HCEC 1CT (cell line): Measurements from ENCODE around the gene NGEF.
"Not testable (repeated sequence)": the region's sequence is repeated elsewhere in the genome, so short reads cannot be mapped to it uniquely, and the experiment has no call there.

ENCODE experiments used
- DNase-seq: peaks from one replicate; pipeline ENCODE4 v3.0.0-alpha.2; 2017

NGEF gene

GRCh38 chr2:233013027-233013461 lies at the start of gene NGEF:
TSS of gene NGEF (minus strand) at chr2:233013256. CDS start at chr2:232974890, 38,366 bp downstream.
- no peak for DNase-seq

DNA sequence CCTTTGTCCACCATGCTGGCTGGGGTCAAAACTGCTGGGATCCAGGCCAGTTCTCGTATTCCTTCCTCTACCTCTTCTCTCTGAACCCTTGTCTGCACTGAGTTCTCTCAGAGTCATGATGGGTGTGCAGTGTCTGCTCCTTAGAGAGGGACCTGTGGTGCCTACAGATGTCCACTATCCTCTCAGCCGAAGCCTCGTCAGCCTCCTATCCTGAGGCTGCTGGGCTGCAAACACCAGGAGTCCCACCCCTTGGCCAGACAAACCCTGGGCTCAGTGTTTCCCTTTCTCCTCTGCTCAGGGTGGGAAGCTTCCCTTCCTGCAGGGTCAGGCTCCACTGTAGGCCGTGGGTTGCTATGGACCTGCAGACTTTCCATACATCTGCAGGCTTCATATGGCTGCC lies 49.4 kb upstream of the NGEF start:
- no peak for DNase-seq

- DNase-seq, result peak; percentile 13
Observed at GRCh38 chr2:233061591-233062450, 48.8 kb upstream of the NGEF start.

DNA sequence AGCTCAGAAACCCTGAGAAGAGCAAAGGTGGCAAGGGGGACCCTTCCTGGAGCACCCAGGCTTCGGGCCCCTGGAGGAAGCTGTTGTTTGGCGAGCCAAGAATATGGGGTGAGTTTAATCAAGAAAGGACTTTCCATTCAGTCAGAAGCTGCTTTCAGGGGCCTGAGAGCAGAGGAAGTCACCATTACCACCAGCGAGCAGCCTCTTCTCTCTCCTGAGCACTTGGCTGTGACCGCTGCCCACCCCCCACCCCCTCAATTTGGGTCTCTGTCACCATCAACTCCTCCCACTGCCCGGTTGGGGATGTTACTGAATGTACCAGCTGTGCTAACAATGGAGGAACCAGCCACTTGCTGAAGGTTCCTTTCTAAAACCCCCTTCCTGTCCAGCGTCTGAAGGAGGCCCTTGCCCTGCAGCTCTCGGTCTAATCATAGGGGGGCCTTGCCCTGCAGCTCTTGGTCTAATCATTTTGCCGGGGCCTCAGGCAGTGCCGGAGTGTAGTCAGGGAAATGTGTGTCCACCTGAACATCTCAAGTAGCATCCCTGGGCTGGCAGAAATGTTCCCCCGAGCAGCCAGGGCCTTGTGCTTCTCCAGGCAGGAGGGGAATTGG lies 48.0 kb upstream of the NGEF start:
- no peak for DNase-seq

- no peak for DNase-seq
Observed at GRCh38 chr2:233060501-233060979, 47.5 kb upstream of the NGEF start.

DNA sequence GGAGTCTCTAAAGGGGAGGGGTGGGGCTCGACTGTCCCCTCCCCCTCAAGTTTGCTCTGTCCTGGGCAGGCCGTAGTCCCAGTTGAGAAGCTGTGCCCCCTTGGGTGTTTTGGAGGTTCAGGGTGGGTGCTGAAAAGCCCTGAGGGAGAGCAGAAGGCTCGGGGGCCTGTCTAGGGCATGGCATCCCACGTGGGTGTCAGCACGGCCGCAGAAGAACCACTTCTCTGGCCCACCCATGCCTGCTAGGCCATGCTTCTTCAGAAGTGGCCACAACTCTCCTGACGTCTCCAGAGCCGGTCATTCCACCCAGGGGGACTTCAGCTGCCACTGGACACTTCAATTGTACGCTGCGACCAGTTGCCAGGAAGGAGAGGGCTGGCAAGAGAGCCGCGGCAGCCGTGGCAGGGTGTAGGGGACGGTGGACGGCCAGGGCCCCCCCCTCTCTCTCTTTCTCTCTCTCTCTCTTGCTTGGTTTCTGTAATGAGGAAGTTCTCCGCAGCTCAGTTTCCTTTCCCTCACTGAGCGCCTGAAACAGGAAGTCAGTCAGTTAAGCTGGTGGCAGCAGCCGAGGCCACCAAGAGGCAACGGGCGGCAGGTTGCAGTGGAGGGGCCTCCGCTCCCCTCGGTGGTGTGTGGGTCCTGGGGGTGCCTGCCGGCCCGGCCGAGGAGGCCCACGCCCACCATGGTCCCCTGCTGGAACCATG lies 46.9 kb upstream of the NGEF start, which contains the start of gene INPP5D:
Gene INPP5D, plus strand, starts transcription at position 546 of the 704 bp plus-strand sequence. Its CDS starts 137 bp downstream, at position 683.
- no peak for DNase-seq

- no peak for DNase-seq
Observed at GRCh38 chr2:233059547-233059796, 46.4 kb upstream of the NGEF start.

DNA sequence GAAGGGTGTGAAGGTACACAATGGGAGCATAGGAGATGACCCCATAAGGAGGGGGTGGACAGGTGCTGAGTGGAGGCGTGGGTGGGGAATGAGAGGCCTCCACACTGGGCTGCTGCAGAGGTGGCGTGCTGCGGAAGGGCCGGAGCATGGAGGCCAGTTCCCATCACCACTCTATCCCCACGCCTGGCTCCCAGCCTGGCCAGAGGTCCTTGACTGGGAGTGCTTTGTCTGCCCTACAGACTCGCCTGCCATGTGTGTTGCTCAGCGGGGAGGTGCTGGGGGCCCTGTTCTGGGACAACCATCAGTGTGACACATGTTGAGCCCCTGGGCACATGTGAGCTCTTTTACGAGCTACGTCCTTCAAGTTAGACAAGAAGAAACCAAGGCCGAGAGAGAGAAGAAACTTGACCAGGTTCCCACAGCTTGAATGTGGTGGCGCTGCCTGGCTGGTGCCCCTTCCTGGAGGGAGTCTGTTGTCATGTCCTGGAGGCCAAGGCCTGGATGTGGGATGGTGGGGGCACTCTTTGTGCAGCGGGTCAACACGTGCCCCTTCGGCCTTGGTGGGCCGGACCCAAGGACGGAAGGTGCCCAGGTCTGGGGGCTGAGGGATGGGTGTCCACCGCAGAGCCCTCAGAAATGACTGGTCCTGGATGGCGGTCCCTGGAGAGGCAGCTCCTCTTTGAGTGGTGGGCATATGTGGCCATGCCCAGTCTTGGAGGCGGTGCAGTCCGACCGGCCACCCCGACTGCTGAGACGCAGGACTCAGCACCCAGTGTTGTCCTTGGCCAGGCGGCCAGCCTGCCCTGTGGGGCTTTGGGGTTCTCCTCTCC lies 45.9 kb upstream of the NGEF start:
- no peak for DNase-seq

GRCh38 chr2:233056961-233057605 lies 44.0 kb upstream of the NGEF start:
- no peak for DNase-seq

DNA sequence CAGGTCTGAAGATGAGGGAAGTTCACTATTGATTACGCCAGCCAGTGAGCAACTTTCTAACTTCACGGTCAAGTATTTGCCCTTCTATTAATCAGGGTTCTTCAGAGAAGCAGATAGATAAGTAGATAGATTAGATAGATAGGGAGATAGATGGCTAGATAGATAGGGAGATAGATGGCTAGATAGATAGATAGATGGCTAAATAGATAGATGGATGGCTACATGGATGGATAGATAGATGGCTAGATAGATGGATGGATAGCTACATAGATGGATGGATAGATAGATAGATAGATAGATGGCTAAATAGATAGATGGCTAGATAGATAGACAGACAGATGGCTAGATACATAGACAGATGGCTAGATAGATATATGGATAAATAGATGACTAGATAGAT lies 42.3 kb upstream of the NGEF start:
- DNase-seq, result no peak

GRCh38 chr2:233053928-233054784 lies 41.1 kb upstream of the NGEF start:
- DNase-seq, result peak; percentile 35

DNA sequence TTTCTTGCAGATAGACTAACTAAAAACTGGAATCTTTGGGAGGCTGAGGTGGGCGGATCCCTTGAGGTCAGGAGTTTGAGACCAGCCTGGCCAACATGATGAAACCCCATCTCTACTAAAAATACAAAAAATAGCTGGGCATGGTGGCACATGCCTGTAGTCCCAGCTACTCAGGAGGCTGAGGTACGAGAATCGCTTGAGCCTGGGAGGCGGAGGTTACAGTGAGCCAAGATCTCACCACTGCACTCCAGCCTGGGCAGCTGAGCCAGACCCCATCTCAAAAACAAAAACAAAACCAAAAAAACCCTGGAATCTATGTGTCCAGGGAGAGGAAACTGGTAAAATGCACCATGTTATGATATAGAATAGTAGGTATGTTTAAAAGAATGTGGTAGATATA lies 39.5 kb upstream of the NGEF start:
- DNase-seq, result not testable (repeated sequence)

DNA sequence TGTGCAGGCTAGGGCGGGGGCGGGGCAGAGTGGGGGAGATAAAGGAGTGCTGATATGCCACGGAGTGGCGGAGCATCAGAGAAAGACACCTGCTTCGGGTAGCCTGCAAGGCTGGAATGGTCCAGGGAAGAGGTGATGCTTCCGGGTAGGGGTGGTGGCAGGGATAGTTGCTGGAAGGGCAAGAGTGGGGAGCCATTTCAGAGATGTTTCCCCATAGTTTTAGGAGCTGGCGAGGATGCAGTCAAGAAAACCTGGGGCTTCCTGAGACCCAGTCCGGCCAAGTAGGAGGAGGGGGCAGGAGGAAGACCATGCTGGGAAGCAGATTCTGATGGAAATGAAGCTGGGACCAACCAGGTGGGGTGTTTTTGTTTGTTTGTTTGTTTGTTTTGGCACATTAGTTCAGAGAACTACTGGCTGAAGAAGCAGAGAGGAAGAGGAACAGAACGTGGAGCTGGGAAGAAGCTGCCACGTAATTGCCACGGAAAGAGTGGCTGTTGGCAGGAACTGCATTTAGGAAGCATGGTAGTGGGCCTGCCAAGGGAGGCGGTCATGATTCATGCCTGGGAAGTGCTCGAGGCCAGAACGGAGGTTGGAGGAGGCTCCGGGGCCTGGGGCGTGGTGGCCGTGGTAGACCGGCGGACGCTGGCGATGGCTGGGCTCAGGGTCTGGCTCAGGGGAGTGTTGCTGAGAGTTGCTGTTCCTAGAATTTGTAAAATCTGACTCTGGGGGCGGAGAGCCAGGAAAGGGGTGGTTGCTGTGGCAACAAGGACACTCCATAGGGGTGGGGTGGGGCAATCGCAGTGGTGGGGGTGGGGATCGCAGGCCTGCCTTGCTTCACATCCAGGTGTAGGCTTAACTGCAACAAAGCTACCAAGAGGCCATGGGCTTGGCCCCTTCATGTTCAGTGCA lies 38.4 kb upstream of the NGEF start:
- DNase-seq, result no peak

- no peak for DNase-seq
Observed at GRCh38 chr2:233049194-233049761, 36.2 kb upstream of the NGEF start.

DNA sequence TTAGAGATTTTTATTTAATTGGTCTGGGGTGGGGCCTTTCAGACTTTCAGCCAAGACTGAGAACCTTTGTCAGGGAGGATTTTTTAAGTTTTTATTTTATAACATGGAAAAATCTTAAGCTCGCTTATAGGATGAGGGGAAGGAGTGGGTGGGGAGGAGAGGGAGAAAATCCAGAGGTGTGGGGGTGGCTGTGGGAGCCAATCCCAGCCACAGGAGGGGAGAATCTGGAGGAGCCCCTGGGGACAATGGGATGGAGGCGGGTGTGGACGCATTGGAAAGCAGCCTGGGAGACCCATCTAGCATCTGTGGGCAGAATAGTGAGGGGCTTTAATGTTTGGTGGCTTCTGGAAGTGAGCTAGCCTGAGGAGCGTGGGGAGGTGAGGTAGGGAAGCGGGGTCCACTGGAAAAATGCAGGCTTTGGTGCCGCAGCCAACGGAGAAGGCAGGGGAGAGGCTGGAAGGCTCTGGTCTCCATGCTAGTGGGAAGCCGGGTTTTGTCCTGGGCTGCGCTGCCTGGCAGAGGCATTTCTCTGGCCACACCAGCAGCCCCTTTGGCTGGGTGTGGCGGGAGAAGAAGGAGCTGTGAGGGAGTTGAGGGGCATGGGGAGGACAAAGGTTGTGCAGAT lies 35.6 kb upstream of the NGEF start:
- no peak for DNase-seq

DNA sequence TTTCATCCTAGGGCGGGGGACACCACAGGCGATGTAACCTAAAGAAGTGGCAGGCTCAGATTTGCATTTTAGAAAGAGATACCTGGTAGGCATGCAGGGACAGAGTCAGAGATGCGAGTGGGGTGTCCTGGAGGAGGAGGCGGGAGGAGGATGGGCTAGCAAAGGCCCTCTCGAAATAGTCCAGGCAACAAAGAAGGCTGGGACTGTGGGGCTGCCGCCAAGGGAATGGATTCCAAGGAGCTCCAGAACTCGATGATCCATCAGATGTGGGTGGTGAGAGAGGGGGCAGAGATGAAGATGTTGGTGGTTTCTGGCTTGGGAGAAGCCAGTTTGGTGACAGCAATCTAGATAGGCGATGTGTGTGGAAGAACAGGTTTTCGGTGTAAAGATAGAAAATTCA lies 34.6 kb upstream of the NGEF start:
- no peak for DNase-seq

GRCh38 chr2:233047206-233047605 lies 34.1 kb upstream of the NGEF start:
- DNase-seq, result no peak

GRCh38 chr2:233044974-233045605 lies 32.0 kb upstream of the NGEF start:
- no peak for DNase-seq

DNA sequence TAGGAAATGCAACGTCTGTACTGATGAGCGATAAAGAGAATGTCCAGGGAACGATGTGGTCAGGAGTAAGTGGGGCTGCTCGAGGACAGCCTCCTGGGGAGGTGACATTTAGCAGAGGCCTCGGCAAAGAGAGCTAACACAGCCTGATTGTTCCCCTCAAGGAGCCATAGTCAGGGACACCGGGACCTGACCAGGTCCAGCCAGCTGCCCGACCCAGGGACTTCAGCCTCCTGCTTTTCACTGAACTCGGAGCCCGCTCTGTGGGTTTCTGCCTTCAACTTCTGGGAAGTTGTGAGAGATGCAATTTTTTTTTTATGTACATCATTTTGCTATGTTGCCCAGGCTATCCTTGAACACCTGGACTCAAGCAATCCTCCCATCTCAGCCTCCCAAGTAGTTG lies 29.5 kb upstream of the NGEF start:
- DNase-seq, result no peak
